ENCODE measurements around the gene ITPRIP. TPM values are rescaled to one million over a fixed set of nuclear protein-coding genes. Genes with fewer than 3 reads are reported as not detected.

Gene ITPRIP
- total RNA-seq, 1 experiment from 2014 or later: 22.5 TPM

DNA sequence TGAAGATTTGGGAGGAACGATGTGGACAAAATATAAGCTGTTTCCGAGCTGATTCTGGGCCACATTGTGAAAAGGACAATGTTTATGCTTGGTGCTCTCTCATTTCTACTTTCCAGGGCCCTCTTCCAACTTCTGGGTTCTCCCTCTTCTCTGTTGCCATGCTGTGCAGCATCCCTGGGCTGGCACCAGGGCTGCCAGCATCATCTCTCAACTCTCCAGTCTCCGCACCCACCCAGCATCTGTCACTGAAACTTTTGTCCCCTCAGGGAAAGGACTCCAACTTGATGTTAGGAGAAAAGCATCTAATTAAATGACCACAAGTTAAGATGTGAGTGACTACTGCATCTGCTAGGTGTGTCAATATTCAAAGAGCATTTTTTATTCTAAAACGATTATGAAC lies 42.1 kb upstream of the ITPRIP start:
- Histone ChIP-seq H3K23ac (ENCODE audit: insufficient read length, low read depth, low read length) (no peak overlapping the region), H2BK12ac (ENCODE audit: insufficient read length, low read depth, low read length) (no peak overlapping the region), H3K56ac (ENCODE audit: insufficient read length, low read depth, low read length) (no peak overlapping the region), H2BK15ac (ENCODE audit: low read depth, low read length) (no peak overlapping the region), H4K20me1 (ENCODE audit: control insufficient read depth, insufficient read depth, insufficient read length) (no peaks in the 10 kb centered on the region), H2BK20ac (ENCODE audit: low read depth, low read length, poor library complexity, severe bottlenecking) (no peak overlapping the region), H3K27ac (ENCODE audit: insufficient read length, low read depth, low read length) (no peak overlapping the region), H3K18ac (ENCODE audit: insufficient read length, low read depth, low read length) (no peak overlapping the region), H2BK120ac (ENCODE audit: low read depth, low read length, poor library complexity, severe bottlenecking) (no peak overlapping the region), H2AK5ac (ENCODE audit: insufficient read length, low read length) (no peak overlapping the region), H4K91ac (ENCODE audit: insufficient read length, low read depth, low read length) (no peak overlapping the region), H3K23me2 (ENCODE audit: insufficient read length, low read depth, low read length, poor library complexity, severe bottlenecking) (no peaks in the 10 kb centered on the region), H3T11ph (ENCODE audit: low read length) (no peak overlapping the region), H3K79me2 (ENCODE audit: insufficient read depth, low read length) (no peaks in the 10 kb centered on the region), H3K4me1 (ENCODE audit: insufficient read depth, low read length) (peaks cover 6% of the 10 kb centered on the region; the same call in 1 of the 2 replicates), H3K9ac (ENCODE audit: extremely low read depth, insufficient read length, low read length) (no peak overlapping the region), H4K5ac (ENCODE audit: insufficient read length, low read depth, low read length) (no peak overlapping the region), H2AFZ (ENCODE audit: low read length) (no peak overlapping the region), H4K8ac (replicated peaks; ENCODE audit: insufficient read length, low read depth, low read length) (no peak overlapping the region), H3K4me2 (ENCODE audit: insufficient read depth, insufficient read length, low read length) (no peak overlapping the region), H3K79me1 (ENCODE audit: insufficient read depth, low read depth, low read length, poor library complexity, severe bottlenecking) (no peaks in the 10 kb centered on the region), H3K27me3 (ENCODE audit: insufficient read depth, low read length) (no peaks in the 10 kb centered on the region), H2BK5ac (ENCODE audit: insufficient read length, low read length) (no peak overlapping the region), H3K4ac (ENCODE audit: low read depth, low read length) (no peak overlapping the region), H3K9me3 (ENCODE audit: control insufficient read depth, low read depth, low read length) (no peaks in the 10 kb centered on the region), H3K14ac (ENCODE audit: insufficient read depth, low read length) (no peak overlapping the region)
- Mint-ChIP-seq H3K9me3 (no peaks in the 10 kb centered on the region), H3K27ac (no peak overlapping the region), H3K4me3 (no peak overlapping the region), H3K27me3 (ENCODE audit: low read depth) (no peaks in the 10 kb centered on the region; the same call in 1 of the 2 replicates), H3K4me1 (peaks cover 12 to 18% of the 10 kb centered on the region in 2 experiments), H3K36me3 (ENCODE audit: insufficient read depth in 1 of 3, low read depth in 3 of 3) (no peaks in the 10 kb centered on the region)
- no peak for DNase-seq
- TF ChIP-seq, protein P1, sequence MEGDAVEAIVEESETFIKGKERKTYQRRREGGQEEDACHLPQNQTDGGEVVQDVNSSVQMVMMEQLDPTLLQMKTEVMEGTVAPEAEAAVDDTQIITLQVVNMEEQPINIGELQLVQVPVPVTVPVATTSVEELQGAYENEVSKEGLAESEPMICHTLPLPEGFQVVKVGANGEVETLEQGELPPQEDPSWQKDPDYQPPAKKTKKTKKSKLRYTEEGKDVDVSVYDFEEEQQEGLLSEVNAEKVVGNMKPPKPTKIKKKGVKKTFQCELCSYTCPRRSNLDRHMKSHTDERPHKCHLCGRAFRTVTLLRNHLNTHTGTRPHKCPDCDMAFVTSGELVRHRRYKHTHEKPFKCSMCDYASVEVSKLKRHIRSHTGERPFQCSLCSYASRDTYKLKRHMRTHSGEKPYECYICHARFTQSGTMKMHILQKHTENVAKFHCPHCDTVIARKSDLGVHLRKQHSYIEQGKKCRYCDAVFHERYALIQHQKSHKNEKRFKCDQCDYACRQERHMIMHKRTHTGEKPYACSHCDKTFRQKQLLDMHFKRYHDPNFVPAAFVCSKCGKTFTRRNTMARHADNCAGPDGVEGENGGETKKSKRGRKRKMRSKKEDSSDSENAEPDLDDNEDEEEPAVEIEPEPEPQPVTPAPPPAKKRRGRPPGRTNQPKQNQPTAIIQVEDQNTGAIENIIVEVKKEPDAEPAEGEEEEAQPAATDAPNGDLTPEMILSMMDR (conservative IDR thresholded peaks at IDR 0.05): no peak
- WGBS (ENCODE audit: extremely low coverage, insufficient read length, low lambda C conversion rate): no CpG with 5 or more reads among the region's 4 CpGs
